ENCODE measurements around the gene TAF11L13. TPM values are rescaled to one million over a fixed set of nuclear protein-coding genes. Genes with fewer than 3 reads are reported as not detected.
"Not testable (repeated sequence)": the region's sequence is repeated elsewhere in the genome, so short reads cannot be mapped to it uniquely, and the experiment has no call there.

The TAF11L13 gene
- not detected for total RNA-seq

DNA sequence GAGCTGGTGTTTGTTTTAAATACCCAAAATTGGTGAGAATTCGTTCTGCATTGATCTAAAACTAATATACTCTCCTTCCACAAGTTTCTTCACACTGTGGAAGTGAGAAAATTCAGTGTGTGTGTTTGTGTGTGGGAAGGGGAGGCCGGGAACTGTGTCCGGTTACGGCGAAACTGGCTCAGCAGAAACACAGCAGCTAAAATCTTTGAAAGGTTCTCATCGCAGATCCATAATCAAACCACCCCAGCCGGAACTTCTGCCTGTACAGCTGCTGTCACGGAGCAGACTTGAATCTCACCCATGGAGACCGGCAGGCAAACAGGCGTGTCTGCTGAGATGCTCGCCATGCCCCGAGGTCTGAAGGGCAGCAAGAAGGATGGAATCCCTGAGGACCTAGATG, at the start of gene TAF11L13:
TSS of gene TAF11L13 (plus strand) at position 301 of the 400 bp plus-strand sequence.
- ATAC-seq, H3K27ac Mint-ChIP-seq: not testable (repeated sequence)

DNA sequence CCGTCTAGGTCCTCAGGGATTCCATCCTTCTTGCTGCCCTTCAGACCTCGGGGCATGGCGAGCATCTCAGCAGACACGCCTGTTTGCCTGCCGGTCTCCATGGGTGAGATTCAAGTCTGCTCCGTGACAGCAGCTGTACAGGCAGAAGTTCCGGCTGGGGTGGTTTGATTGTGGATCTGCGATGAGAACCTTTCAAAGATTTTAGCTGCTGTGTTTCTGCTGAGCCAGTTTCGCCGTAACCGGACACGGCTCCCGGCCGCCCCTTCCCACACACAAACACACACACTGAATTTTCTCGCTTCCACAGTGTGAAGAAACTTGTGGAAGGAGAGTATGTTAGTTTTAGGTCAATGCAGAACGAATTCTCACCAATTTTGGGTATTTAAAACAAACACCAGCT, 46.2 kb upstream of the TAF11L13 start, which contains the start of gene TAF11L7:
TSS of gene TAF11L7 (minus strand) at position 101 of the 400 bp plus-strand sequence.
- H3K9me3 Mint-ChIP-seq; H3K27me3 Mint-ChIP-seq; H3K36me3 Mint-ChIP-seq; H3K4me3 Mint-ChIP-seq; ATAC-seq; H3K27ac Mint-ChIP-seq; H3K4me1 Mint-ChIP-seq (ENCODE audit: low read depth in 2 of 2); DNase-seq (ENCODE audit: low spot score): not testable (repeated sequence)

More for the DNA sequence above, at the start of gene TAF11L13:
- H3K4me3 Mint-ChIP-seq; DNase-seq (ENCODE audit: low spot score); H3K27me3 Mint-ChIP-seq; H3K4me1 Mint-ChIP-seq (ENCODE audit: low read depth in 2 of 2); H3K36me3 Mint-ChIP-seq; H3K9me3 Mint-ChIP-seq: not testable (repeated sequence)

DNA sequence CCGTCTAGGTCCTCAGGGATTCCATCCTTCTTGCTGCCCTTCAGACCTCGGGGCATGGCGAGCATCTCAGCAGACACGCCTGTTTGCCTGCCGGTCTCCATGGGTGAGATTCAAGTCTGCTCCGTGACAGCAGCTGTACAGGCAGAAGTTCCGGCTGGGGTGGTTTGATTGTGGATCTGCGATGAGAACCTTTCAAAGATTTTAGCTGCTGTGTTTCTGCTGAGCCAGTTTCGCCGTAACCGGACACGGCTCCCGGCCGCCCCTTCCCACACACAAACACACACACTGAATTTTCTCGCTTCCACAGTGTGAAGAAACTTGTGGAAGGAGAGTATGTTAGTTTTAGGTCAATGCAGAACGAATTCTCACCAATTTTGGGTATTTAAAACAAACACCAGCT, 41.0 kb upstream of the TAF11L13 start, which contains the start of gene TAF11L8:
TSS of gene TAF11L8 (minus strand) at position 101 of the 400 bp plus-strand sequence.
- not testable (repeated sequence) for H3K4me1 Mint-ChIP-seq (ENCODE audit: low read depth in 2 of 2); H3K9me3 Mint-ChIP-seq; H3K36me3 Mint-ChIP-seq; ATAC-seq; H3K27me3 Mint-ChIP-seq; H3K27ac Mint-ChIP-seq; DNase-seq (ENCODE audit: low spot score); H3K4me3 Mint-ChIP-seq

DNA sequence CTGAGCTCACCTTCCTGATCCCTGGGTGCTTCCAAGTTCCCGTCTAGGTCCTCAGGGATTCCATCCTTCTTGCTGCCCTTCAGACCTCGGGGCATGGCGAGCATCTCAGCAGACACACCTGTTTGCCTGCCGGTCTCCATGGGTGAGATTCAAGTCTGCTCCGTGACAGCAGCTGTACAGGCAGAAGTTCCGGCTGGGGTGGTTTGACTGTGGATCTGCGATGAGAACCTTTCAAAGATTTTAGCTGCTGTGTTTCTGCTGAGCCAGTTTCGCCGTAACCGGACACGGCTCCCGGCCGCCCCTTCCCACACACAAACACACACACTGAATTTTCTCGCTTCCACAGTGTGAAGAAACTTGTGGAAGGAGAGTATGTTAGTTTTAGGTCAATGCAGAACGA, 37.6 kb upstream of the TAF11L13 start, which contains the start of gene TAF11L9:
TSS of gene TAF11L9 (minus strand) at position 140 of the 400 bp plus-strand sequence.
- ATAC-seq; H3K36me3 Mint-ChIP-seq; H3K9me3 Mint-ChIP-seq; H3K4me3 Mint-ChIP-seq; DNase-seq (ENCODE audit: low spot score); H3K4me1 Mint-ChIP-seq (ENCODE audit: low read depth in 2 of 2); H3K27ac Mint-ChIP-seq; H3K27me3 Mint-ChIP-seq: not testable (repeated sequence)

DNA sequence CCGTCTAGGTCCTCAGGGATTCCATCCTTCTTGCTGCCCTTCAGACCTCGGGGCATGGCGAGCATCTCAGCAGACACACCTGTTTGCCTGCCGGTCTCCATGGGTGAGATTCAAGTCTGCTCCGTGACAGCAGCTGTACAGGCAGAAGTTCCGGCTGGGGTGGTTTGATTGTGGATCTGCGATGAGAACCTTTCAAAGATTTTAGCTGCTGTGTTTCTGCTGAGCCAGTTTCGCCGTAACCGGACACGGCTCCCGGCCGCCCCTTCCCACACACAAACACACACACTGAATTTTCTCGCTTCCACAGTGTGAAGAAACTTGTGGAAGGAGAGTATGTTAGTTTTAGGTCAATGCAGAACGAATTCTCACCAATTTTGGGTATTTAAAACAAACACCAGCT, 34.2 kb upstream of the TAF11L13 start, which contains the start of gene TAF11L10:
TSS of gene TAF11L10 (minus strand) at position 101 of the 400 bp plus-strand sequence.
- not testable (repeated sequence) for ATAC-seq; H3K27ac Mint-ChIP-seq; H3K4me1 Mint-ChIP-seq (ENCODE audit: low read depth in 2 of 2); H3K9me3 Mint-ChIP-seq; H3K27me3 Mint-ChIP-seq; H3K4me3 Mint-ChIP-seq; DNase-seq (ENCODE audit: low spot score); H3K36me3 Mint-ChIP-seq

DNA sequence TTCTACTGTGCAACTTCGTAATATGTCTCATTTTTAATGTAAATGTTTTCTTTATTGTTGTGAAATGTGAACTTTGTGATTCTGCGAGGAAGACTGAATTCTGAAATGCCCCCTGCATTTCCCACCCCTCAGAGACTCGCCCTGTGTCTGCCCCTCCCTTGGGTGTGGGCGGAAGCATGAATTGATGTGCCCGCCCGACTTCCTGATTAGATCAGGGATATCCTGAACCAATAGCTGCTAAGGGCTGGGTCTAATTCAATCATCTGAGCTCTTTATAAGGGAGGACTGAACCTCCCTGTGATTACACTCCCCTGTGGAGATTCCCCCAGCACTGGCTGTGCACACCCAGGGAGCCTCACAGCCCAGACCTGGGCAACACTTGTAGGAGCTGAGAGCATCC, 28.0 kb upstream of the TAF11L13 start, which contains the start of gene TAF11L11:
TSS of gene TAF11L11 (plus strand) at position 304 of the 400 bp plus-strand sequence.
- not testable (repeated sequence) for H3K27me3 Mint-ChIP-seq; DNase-seq (ENCODE audit: low spot score); H3K27ac Mint-ChIP-seq; H3K4me3 Mint-ChIP-seq; H3K36me3 Mint-ChIP-seq; H3K4me1 Mint-ChIP-seq (ENCODE audit: low read depth in 2 of 2); ATAC-seq
- peaks cover 13% of the 10 kb centered on the region for H3K9me3 Mint-ChIP-seq

DNA sequence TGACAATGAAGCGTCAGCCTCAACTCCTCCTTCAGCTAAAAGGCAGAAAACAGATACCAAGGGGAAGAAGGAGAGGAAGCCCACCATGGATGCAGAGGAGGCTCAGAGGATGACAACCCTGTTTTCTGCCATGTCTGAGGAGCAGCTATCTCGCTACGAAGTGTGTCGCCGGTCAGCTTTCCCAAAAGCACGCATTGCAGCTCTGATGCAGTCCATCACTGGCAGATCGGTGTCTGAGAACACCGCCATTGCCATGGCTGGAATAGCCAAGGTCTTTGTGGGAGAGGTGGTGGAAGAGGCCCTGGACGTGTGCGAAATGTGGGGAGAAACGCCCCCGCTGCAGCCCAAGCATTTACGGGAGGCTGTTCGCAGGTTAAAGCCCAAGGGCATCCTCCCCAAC, 26.9 kb upstream of the TAF11L13 start:
- Mint-ChIP-seq H3K4me3 (no peak overlapping the region), H3K9me3 (peaks cover 13% of the 10 kb centered on the region), H3K27ac (no peak overlapping the region), H3K4me1 (ENCODE audit: low read depth in 2 of 2) (no peaks in the 10 kb centered on the region), H3K36me3 (no peaks in the 10 kb centered on the region), H3K27me3 (no peaks in the 10 kb centered on the region)
- ATAC-seq (no peak), DNase-seq (ENCODE audit: low spot score) (no peak)

DNA sequence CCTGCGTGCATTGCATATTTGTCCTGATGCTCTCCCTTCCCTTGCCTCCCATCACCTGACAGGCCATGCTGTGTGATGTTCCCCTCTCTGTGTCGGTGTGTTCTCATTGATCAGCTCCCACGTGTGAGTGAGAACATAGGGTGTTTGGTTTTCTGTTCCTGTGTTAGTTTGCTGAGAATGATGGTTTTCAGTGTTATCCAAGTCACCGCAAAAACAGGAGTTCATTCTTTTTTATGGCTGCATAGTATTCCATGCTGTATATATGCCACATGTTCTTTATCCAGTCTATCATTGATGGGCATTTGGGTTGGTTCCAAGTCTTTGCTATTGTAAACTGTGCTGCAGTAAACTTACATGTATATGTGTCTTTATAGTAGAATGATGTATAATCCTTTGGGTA, 24.4 kb upstream of the TAF11L13 start:
- not testable (repeated sequence) for DNase-seq (ENCODE audit: low spot score); H3K4me3 Mint-ChIP-seq; H3K27me3 Mint-ChIP-seq; H3K36me3 Mint-ChIP-seq; H3K4me1 Mint-ChIP-seq (ENCODE audit: low read depth in 2 of 2); H3K27ac Mint-ChIP-seq; ATAC-seq
- peaks cover 15% of the 10 kb centered on the region for H3K9me3 Mint-ChIP-seq

DNA sequence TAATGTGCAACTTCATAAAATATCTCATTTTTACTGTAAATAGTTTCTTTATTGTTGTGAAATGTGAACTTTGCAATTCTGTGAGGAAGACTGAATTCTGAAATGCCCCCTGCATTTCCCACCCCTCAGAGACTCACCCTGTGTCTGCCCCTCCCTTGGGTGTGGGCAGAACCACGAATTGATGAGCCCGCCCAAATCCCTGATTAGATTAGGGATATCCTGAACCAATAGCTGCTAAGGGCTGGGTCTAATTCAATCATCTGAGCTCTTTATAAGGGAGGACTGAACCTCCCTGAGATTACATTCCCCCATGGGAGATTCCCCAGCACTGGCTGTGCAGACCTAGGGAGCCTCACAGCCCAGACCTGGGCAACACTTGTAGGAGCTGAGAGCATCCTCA, 21.8 kb upstream of the TAF11L13 start, which contains the start of gene TAF11L12:
TSS of gene TAF11L12 (plus strand) at position 301 of the 400 bp plus-strand sequence.
- not testable (repeated sequence) for ATAC-seq; H3K4me1 Mint-ChIP-seq (ENCODE audit: low read depth in 2 of 2); H3K36me3 Mint-ChIP-seq

DNA sequence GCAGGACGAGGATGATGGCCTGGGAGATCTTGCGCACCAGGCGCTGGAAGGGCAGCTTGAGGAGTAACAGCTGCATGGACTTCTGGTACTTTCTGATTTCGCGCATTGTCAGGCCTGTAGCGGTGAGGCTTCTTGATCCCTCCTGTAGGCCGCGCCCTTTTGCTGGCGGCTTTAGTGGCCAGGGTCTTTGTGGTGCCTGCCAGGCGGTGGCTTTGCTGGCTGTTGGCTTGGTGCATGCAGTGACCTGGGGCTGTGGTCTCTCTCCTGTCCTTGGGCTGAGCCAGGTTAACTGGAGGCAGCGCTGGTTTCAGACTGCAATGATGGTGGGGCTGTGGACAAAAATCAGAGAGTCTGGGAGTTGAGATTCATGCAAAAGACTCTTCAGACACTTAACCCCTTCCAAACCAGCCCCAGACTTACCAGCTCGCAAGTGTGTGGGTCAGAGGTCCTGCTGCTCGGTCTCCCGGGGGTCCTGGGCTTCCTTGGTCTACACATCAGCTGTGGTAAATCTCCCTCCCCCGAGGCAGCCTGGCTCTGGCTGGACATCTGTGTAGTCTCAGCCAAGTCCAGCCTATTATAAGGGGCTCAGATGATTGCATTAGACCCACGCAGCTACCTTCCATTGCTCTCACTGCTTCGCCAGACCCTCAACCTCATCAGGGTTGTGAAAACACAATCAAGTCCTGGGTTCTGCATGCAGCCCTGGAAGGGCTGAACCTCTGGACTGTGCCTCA, 16.8 kb upstream of the TAF11L13 start:
- H3K9me3 Mint-ChIP-seq: peaks cover 14% of the 10 kb centered on the region
- peaks cover 8% of the 10 kb centered on the region for H3K36me3 Mint-ChIP-seq
- DNase-seq (ENCODE audit: low spot score): no peak
- no peak for ATAC-seq
- H3K27me3 Mint-ChIP-seq: no peaks in the 10 kb centered on the region
- H3K4me3 Mint-ChIP-seq: no peak overlapping the region
- no peaks in the 10 kb centered on the region for H3K4me1 Mint-ChIP-seq (ENCODE audit: low read depth in 2 of 2)
- H3K27ac Mint-ChIP-seq: no peak overlapping the region

More for the DNA sequence above, 21.8 kb upstream of the TAF11L13 start, which contains the start of gene TAF11L12:
- not testable (repeated sequence) for H3K27ac Mint-ChIP-seq; DNase-seq (ENCODE audit: low spot score); H3K4me3 Mint-ChIP-seq; H3K27me3 Mint-ChIP-seq
- peaks cover 16% of the 10 kb centered on the region for H3K9me3 Mint-ChIP-seq

DNA sequence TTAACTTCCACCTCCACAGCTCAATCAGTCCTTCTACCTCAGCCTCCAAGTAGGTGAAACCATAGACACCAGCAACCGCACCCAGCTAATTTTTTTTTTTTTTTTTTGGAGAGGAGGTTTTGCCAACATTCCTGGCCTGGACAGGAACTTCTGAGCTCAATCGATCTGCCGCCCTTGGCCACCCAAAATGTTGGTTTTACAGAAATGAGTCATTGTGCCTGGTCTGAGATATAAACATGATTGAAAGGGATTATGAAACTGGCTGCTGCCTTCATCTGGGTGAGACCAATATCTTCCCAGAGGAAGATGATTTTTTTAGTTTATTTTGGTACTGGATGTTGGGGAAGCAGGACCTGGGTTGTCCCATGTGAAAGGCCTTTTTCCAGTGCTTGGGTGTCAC, 12.5 kb upstream of the TAF11L13 start:
- H3K4me3 Mint-ChIP-seq: no peak overlapping the region
- peaks cover 16% of the 10 kb centered on the region for H3K9me3 Mint-ChIP-seq
- no peaks in the 10 kb centered on the region for H3K27me3 Mint-ChIP-seq
- no peaks in the 10 kb centered on the region for H3K4me1 Mint-ChIP-seq (ENCODE audit: low read depth in 2 of 2)
- ATAC-seq: no peak
- peaks cover 8% of the 10 kb centered on the region for H3K36me3 Mint-ChIP-seq
- H3K27ac Mint-ChIP-seq: no peak overlapping the region
- DNase-seq (ENCODE audit: low spot score): no peak

DNA sequence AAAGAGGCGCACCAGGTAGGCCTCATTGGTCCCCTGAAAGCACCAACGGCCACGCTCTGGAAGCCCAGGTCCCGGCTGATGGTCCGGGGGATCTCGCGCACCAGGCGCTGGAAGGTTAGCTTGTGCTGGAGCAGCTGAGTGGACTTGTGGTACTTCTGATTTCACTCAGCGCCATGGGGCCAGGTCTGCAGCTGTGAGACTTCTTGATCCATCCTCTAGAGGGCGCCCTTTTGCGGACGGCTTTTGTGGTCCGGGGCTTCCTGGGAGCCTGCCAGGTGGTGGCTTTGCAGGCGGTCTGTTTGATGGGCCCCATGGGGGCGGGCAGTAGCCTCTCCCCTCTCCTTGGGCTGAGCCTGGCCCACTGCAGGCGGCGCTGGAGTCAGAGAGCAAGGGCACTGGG, 11.3 kb upstream of the TAF11L13 start:
- ATAC-seq (no peak), DNase-seq (ENCODE audit: low spot score) (no peak)
- Mint-ChIP-seq H3K27me3 (no peaks in the 10 kb centered on the region), H3K36me3 (peaks cover 8% of the 10 kb centered on the region), H3K9me3 (peaks cover 17% of the 10 kb centered on the region), H3K4me1 (ENCODE audit: low read depth in 2 of 2) (no peaks in the 10 kb centered on the region), H3K4me3 (no peak overlapping the region), H3K27ac (no peak overlapping the region)

DNA sequence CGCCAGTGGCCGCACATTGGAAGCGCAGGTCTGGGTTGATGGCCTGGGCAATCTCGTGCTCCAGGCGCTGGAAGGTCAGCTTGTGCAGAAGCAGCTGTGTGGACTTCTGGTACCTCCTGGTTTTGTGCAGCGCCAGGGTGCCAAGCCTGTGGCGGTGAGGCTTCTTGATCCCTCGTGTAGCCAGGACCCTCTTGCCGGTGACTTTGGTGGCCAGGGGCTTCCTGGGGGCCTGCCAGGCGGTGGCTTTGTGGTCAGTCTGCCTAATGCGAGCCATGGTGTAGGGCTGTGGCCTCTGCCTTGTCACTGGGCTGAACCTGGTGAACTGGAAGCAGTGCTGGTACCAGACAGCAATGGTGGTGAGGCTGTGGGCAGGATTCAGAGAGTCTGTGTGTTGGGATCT, 6.2 kb upstream of the TAF11L13 start:
- Mint-ChIP-seq H3K4me3 (no peak overlapping the region), H3K27ac (no peak overlapping the region), H3K9me3 (peaks cover 12% of the 10 kb centered on the region), H3K36me3 (no peaks in the 10 kb centered on the region), H3K4me1 (ENCODE audit: low read depth in 2 of 2) (no peaks in the 10 kb centered on the region), H3K27me3 (no peaks in the 10 kb centered on the region)
- no peak for DNase-seq (ENCODE audit: low spot score)
- ATAC-seq: peak in 1 of 2 donors; percentile 24

DNA sequence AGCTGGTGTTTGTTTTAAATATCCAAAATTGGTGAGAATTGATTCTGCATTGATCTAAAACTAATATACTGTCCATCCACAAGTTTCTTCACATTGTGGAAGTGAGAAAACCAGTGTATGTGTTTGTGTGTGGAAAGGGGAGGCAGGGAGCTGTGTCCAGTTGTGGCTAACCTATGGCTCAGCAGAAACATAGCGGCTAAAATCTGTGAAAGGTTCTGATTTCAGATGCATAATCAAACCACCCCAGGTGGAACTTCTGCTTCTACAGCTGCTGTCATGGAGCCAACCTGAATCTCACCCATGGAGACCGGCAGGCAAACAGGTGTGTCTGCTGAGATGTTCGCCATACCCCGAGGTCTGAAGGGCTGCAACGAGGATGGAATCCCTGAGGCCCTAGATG, 2.3 kb downstream of the TAF11L13 start, which contains the start of gene TAF11L14:
TSS of gene TAF11L14 (plus strand) at position 301 of the 400 bp plus-strand sequence.
- no peak within 1 kb of the TSS for H3K4me3 Mint-ChIP-seq
- peaks cover 5% of the 10 kb centered on the region for H3K9me3 Mint-ChIP-seq
- H3K27ac Mint-ChIP-seq: no peak within 1 kb of the TSS
- no peak for DNase-seq (ENCODE audit: low spot score)
- no peak for ATAC-seq
- no peaks in the 10 kb centered on the region for H3K4me1 Mint-ChIP-seq (ENCODE audit: low read depth in 2 of 2)
- no peaks in the 10 kb centered on the region for H3K27me3 Mint-ChIP-seq
- H3K36me3 Mint-ChIP-seq: peaks cover 4% of the 10 kb centered on the region

Measured in natural killer cell treated with Interleukin-12 subunit alpha and Interleukin-12 subunit beta and Interleukin-15 and Interleukin-18, amount 100 ng/mL, for 72 hours (primary cell).